ENCODE results near the gene SLC6A13.
"Not testable (repeated sequence)": the region's sequence is repeated elsewhere in the genome, so short reads cannot be mapped to it uniquely, and the experiment has no call there.

The SLC6A13 gene

DNA sequence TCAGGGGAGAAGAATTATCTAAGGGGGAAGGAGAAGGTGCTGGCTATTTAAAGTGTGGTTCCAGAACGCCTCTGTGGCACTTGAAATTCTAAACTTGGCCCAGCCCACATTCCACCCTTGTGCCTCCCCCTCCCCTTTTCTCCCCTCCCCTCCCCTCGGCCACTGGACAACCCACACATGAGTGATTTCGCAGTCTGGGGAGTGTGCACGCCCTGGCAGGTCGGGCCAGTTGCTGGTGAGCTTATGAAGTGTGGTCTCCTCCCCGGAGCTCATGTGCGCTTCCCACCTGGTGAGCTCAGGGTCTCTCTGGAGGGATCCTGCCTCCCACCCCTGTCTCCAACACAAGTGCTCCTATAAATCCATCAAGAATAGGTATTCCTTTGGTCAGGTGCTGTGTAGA is at the start of gene SLC6A13:
Gene SLC6A13 (minus strand): TSS at position 20 of the 400 bp plus-strand sequence. CDS start 2,784 bp downstream, outside the sequence.
- no peak for DNase-seq (ENCODE audit: low spot score)
- no peak within 1 kb of the TSS for H3K27ac ChIP-seq (ENCODE audit: poor library complexity, severe bottlenecking)
- H3K9me3 ChIP-seq (ENCODE audit: severe bottlenecking) = no peaks in the 10 kb centered on the region
- H3K27me3 ChIP-seq (ENCODE audit: insufficient read depth, poor library complexity, severe bottlenecking) = peaks cover 23% of the 10 kb centered on the region
- no peaks in the 10 kb centered on the region for H3K36me3 ChIP-seq (ENCODE audit: low read depth)
- no peak within 1 kb of the TSS for H3K4me3 ChIP-seq (ENCODE audit: severe bottlenecking)
- no peak for TF ChIP-seq CTCF (IDR thresholded peaks at IDR 0.05; ENCODE audit: poor library complexity, severe bottlenecking)
- H3K4me1 ChIP-seq (ENCODE audit: insufficient read depth, poor library complexity, severe bottlenecking) = no peaks in the 10 kb centered on the region
- peak; percentile 23; the same call in 1 of the 3 replicates for ATAC-seq (ENCODE audit: low read depth)

- DNase-seq (ENCODE audit: low spot score) (no peak), ATAC-seq (ENCODE audit: low read depth) (no peak)
- Histone ChIP-seq H3K36me3 (ENCODE audit: low read depth) (peaks cover 97% of the 10 kb centered on the region), H3K9me3 (ENCODE audit: severe bottlenecking) (no peaks in the 10 kb centered on the region), H3K27ac (ENCODE audit: poor library complexity, severe bottlenecking) (no peak overlapping the region), H3K4me1 (ENCODE audit: insufficient read depth, poor library complexity, severe bottlenecking) (no peaks in the 10 kb centered on the region), H3K27me3 (ENCODE audit: insufficient read depth, poor library complexity, severe bottlenecking) (no peaks in the 10 kb centered on the region), H3K4me3 (ENCODE audit: severe bottlenecking) (no peak overlapping the region)
- no peak for TF ChIP-seq CTCF (IDR thresholded peaks at IDR 0.05; ENCODE audit: poor library complexity, severe bottlenecking)
Measured at GRCh38 chr12:308511-308910, 45.9 kb upstream of the SLC6A13 start.

GRCh38 chr12:307406-307805 is 44.8 kb upstream of the SLC6A13 start:
- DNase-seq (ENCODE audit: low spot score) (no peak), ATAC-seq (ENCODE audit: low read depth) (no peak)
- Histone ChIP-seq H3K4me3 (ENCODE audit: severe bottlenecking) (no peak overlapping the region), H3K4me1 (ENCODE audit: insufficient read depth, poor library complexity, severe bottlenecking) (no peaks in the 10 kb centered on the region), H3K27ac (ENCODE audit: poor library complexity, severe bottlenecking) (no peak overlapping the region), H3K9me3 (ENCODE audit: severe bottlenecking) (no peaks in the 10 kb centered on the region), H3K36me3 (ENCODE audit: low read depth) (peaks cover 97% of the 10 kb centered on the region), H3K27me3 (ENCODE audit: insufficient read depth, poor library complexity, severe bottlenecking) (no peaks in the 10 kb centered on the region)
- TF ChIP-seq CTCF (IDR thresholded peaks at IDR 0.05; ENCODE audit: poor library complexity, severe bottlenecking) = no peak

DNA sequence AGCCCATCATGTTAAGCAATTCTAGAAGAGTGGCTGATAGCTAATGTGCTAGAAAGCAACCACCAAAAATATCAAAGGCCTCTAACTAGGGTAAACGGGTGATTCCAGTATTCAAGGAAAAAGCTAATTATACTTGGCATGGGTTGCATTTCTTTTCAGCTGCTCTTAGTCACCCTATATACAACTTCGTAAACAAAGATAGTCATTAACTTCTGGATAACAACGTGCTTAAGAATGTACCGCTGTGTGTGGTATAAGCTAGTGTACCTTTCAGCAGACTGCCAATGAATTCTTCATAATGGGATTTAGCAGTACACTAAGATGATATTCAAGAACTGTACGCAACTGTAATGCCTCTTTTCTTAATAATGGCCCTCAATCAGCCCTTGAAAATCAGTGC is 42.2 kb upstream of the SLC6A13 start:
- Histone ChIP-seq H3K27me3 (ENCODE audit: insufficient read depth, poor library complexity, severe bottlenecking) (no peaks in the 10 kb centered on the region), H3K9me3 (ENCODE audit: severe bottlenecking) (no peaks in the 10 kb centered on the region), H3K4me3 (ENCODE audit: severe bottlenecking) (no peak overlapping the region), H3K4me1 (ENCODE audit: insufficient read depth, poor library complexity, severe bottlenecking) (no peaks in the 10 kb centered on the region), H3K36me3 (ENCODE audit: low read depth) (peaks cover 82% of the 10 kb centered on the region), H3K27ac (ENCODE audit: poor library complexity, severe bottlenecking) (no peak overlapping the region)
- no peak for TF ChIP-seq CTCF (IDR thresholded peaks at IDR 0.05; ENCODE audit: poor library complexity, severe bottlenecking)
- no peak for ATAC-seq (ENCODE audit: low read depth)
- DNase-seq (ENCODE audit: low spot score) = no peak

DNA sequence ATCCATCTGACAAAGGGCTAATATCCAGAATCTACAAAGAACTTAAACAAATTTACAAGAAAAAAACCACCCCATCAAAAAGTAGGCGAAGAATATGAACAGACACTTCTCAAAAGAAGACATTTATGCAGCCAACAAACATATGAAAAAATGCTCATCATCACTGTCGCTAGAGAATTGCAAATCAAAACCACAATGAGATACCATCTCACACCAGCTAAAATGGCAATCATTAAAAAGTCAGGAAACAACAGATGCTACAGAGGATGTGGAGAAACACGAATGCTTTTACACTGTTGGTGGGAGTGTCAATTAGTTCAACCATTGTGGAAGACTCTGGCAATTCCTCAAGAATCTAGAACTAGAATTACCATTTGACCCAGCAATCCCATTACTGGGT is 40.1 kb upstream of the SLC6A13 start:
- not testable (repeated sequence) for H3K27ac ChIP-seq (ENCODE audit: poor library complexity, severe bottlenecking); DNase-seq (ENCODE audit: low spot score); H3K4me3 ChIP-seq (ENCODE audit: severe bottlenecking); ATAC-seq (ENCODE audit: low read depth); H3K4me1 ChIP-seq (ENCODE audit: insufficient read depth, poor library complexity, severe bottlenecking); H3K27me3 ChIP-seq (ENCODE audit: insufficient read depth, poor library complexity, severe bottlenecking); H3K9me3 ChIP-seq (ENCODE audit: severe bottlenecking)
- peaks cover 62% of the 10 kb centered on the region for H3K36me3 ChIP-seq (ENCODE audit: low read depth)

DNA sequence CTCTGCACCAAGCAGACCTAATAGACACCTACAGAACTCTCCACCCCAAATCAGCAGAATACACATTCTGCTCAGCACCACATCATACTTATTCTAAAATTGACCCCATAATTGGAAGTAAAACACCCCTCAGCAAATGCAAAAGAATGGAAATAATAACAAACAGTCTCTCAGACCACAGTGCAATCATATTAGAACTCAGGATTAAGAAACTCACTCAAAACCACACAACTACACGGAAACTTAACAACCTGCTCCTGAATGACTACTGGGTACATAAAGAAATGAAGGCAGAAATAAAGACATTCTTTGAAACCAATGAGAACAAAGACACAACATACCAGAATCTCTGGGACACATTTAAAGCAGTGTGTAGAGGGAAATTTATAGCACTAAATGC is 37.5 kb upstream of the SLC6A13 start:
- not testable (repeated sequence) for H3K27ac ChIP-seq (ENCODE audit: poor library complexity, severe bottlenecking); DNase-seq (ENCODE audit: low spot score); H3K9me3 ChIP-seq (ENCODE audit: severe bottlenecking); H3K4me1 ChIP-seq (ENCODE audit: insufficient read depth, poor library complexity, severe bottlenecking); ATAC-seq (ENCODE audit: low read depth); H3K27me3 ChIP-seq (ENCODE audit: insufficient read depth, poor library complexity, severe bottlenecking); H3K4me3 ChIP-seq (ENCODE audit: severe bottlenecking)
- H3K36me3 ChIP-seq (ENCODE audit: low read depth) = peaks cover 62% of the 10 kb centered on the region

- not testable (repeated sequence) for H3K27ac ChIP-seq (ENCODE audit: poor library complexity, severe bottlenecking); H3K27me3 ChIP-seq (ENCODE audit: insufficient read depth, poor library complexity, severe bottlenecking); DNase-seq (ENCODE audit: low spot score); H3K4me3 ChIP-seq (ENCODE audit: severe bottlenecking); ATAC-seq (ENCODE audit: low read depth); H3K9me3 ChIP-seq (ENCODE audit: severe bottlenecking); H3K4me1 ChIP-seq (ENCODE audit: insufficient read depth, poor library complexity, severe bottlenecking)
- peaks cover 62% of the 10 kb centered on the region for H3K36me3 ChIP-seq (ENCODE audit: low read depth)
Measured at GRCh38 chr12:299511-299910, 36.9 kb upstream of the SLC6A13 start.

DNA sequence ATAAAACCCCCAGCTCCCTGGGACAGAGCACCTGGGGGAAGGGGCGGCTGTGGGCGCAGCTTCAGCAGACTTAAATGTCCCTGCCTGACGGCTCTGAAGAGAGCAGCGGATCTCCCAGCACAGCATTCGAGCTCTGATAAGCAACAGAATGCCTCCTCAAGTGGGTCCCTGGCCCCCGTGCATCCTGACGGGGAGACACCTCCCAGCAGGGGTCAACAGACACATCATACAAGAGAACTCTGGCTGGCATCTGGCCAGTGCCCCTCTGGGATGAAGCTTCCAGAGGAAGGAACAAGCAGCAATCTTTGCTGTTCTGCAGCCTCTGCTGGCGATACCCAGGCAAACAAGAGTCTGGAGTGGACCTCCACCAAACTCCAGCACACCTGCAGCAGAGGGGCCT is 35.4 kb upstream of the SLC6A13 start:
- H3K27ac ChIP-seq (ENCODE audit: poor library complexity, severe bottlenecking); ATAC-seq (ENCODE audit: low read depth); H3K9me3 ChIP-seq (ENCODE audit: severe bottlenecking); H3K27me3 ChIP-seq (ENCODE audit: insufficient read depth, poor library complexity, severe bottlenecking); H3K4me1 ChIP-seq (ENCODE audit: insufficient read depth, poor library complexity, severe bottlenecking); DNase-seq (ENCODE audit: low spot score); H3K4me3 ChIP-seq (ENCODE audit: severe bottlenecking): not testable (repeated sequence)
- H3K36me3 ChIP-seq (ENCODE audit: low read depth) = peaks cover 64% of the 10 kb centered on the region

Data from RWPE2 (cell line).